A549 treated with GW870086 at 1 μM for 4 hours (cell line): ENCODE measurements around the gene ACMSD. TPM values are rescaled to one million over a fixed set of nuclear protein-coding genes. Genes with fewer than 3 reads are reported as not detected.

Experiments used
- total RNA-seq: library from RNA; stranded (reverse); fragments of 200-300 nt; extraction: Qiagen RNA extraction; gene quantifications from 5 replicates; pipeline ENCODE4 v1.2.3, GENCODE V29; 2022; ENCODE audit warnings: low read depth

Gene ACMSD
- total RNA-seq: not detected in 5 replicates

GRCh38 chr2:134838143-134838620 is at the start of gene ACMSD:
Gene ACMSD (plus strand): TSS chr2:134838616. CDS start chr2:134838683, 67 bp downstream.

GRCh38 chr2:134918526-134919340 is 80.3 kb downstream of the ACMSD start, which contains the start of gene CCNT2:
Gene CCNT2 (plus strand): TSS chr2:134918822. CDS start chr2:134918855, 33 bp downstream.

Other genes starting within 250 kb of the ACMSD start
- gene TMEM163, start 119.6 kb upstream of the ACMSD start, total RNA-seq: 0.06 to 0.17 TPM (median 0.16 TPM) in 4 of 5 replicates, not detected in the other
- gene CCNT2, start 80.2 kb downstream of the ACMSD start, total RNA-seq: 7.9 to 10.7 TPM (median 9.7 TPM) in 5 replicates
- not detected in 5 replicates for gene MAP3K19, start 208.8 kb downstream of the ACMSD start, total RNA-seq
- gene RAB3GAP1, start 213.7 kb downstream of the ACMSD start, total RNA-seq: 24.0 to 29.0 TPM (median 26.7 TPM) in 5 replicates